Astrocyte (in vitro differentiated cells and primary cell): ENCODE results near the gene SEC63. TPM values are rescaled to one million over a fixed set of nuclear protein-coding genes. Genes with fewer than 3 reads are reported as not detected.
"Not testable (repeated sequence)": the region's sequence is repeated elsewhere in the genome, so short reads cannot be mapped to it uniquely, and the experiment has no call there.

Experiments used
- DNase-seq: peaks from one replicate; pipeline ENCODE4 v3.0.0-alpha.2; 2010; ENCODE audit warnings: low read depth
- FAIRE-seq: peaks from 2 replicates; lab custom pipeline; 2011; peaks lifted over from hg19 to GRCh38; lab: Jason Lieb, UNC
- H2AFZ ChIP-seq: 2 replicates; pipeline ENCODE4 v1.6.0; 2012; ENCODE audit warnings: low read depth, low read length, inconsistent platforms
- H3K27ac ChIP-seq: 2 replicates; pipeline ENCODE4 v1.5.1; 2011; ENCODE audit warnings: low read depth, low read length, inconsistent platforms
- H3K27me3 ChIP-seq: 2 replicates; pipeline ENCODE4 v1.6.0; 2011; ENCODE audit warnings: low read length, inconsistent platforms; ENCODE audit not compliant: insufficient read depth
- H3K36me3 ChIP-seq: 2 replicates; pipeline ENCODE4 v1.5.1; 2011; ENCODE audit warnings: low read length, inconsistent platforms; ENCODE audit not compliant: insufficient read depth
- H3K4me1 ChIP-seq: 2 replicates; pipeline ENCODE4 v1.5.1; 2011; ENCODE audit warnings: low read length, inconsistent platforms; ENCODE audit not compliant: insufficient read depth
- H3K4me2 ChIP-seq: 2 replicates; pipeline ENCODE4 v1.6.0; 2012; ENCODE audit warnings: low read length, inconsistent platforms
- H3K4me3 ChIP-seq: 2 replicates; pipeline ENCODE4 v1.5.1; 2011; ENCODE audit warnings: low read depth, mild to moderate bottlenecking, low read length, inconsistent platforms; ENCODE audit not compliant: insufficient read depth
- H3K79me2 ChIP-seq: 2 replicates; pipeline ENCODE4 v1.6.0; 2012; ENCODE audit warnings: mild to moderate bottlenecking, low read length, inconsistent platforms; ENCODE audit not compliant: insufficient read depth
- H3K9ac ChIP-seq: 2 replicates; pipeline ENCODE4 v1.6.0; 2012; ENCODE audit warnings: mild to moderate bottlenecking, low read length, inconsistent platforms
- H3K9me3 ChIP-seq: 2 replicates; pipeline ENCODE4 v1.5.1; 2012; ENCODE audit warnings: low read depth, mild to moderate bottlenecking, low read length, inconsistent platforms; ENCODE audit not compliant: insufficient read depth
- H4K20me1 ChIP-seq: 2 replicates; pipeline ENCODE4 v1.6.0; 2012; ENCODE audit warnings: low read length, inconsistent platforms; ENCODE audit not compliant: insufficient read depth
- H3K27ac Mint-ChIP-seq: one replicate; pipeline ENCODE4 v1.8.0; 2021; ENCODE audit warnings: mild to moderate bottlenecking, mixed read lengths; ENCODE audit not compliant: unreplicated experiment
- H3K27me3 Mint-ChIP-seq: one replicate; pipeline ENCODE4 v1.8.0; 2021; ENCODE audit warnings: low read depth, mixed read lengths; ENCODE audit not compliant: unreplicated experiment
- H3K36me3 Mint-ChIP-seq: one replicate; pipeline ENCODE4 v1.8.0; 2021; ENCODE audit warnings: low read depth, mixed read lengths; ENCODE audit not compliant: unreplicated experiment
- H3K4me1 Mint-ChIP-seq: one replicate; pipeline ENCODE4 v1.8.0; 2021; ENCODE audit warnings: low read depth, mixed read lengths; ENCODE audit not compliant: unreplicated experiment
- H3K4me3 Mint-ChIP-seq: one replicate; pipeline ENCODE4 v1.8.0; 2021; ENCODE audit warnings: mild to moderate bottlenecking, moderate library complexity, mixed read lengths; ENCODE audit not compliant: unreplicated experiment
- H3K9me3 Mint-ChIP-seq: one replicate; pipeline ENCODE4 v1.8.0; 2021; ENCODE audit warnings: mild to moderate bottlenecking, mixed read lengths; ENCODE audit not compliant: unreplicated experiment
- CTCF ChIP-seq: IDR thresholded peaks from 2 replicates; pipeline ENCODE4 v1.5.1; 2011; ENCODE audit warnings: low read depth, mild to moderate bottlenecking, inconsistent platforms, low read length, moderate library complexity; ENCODE audit not compliant: insufficient read depth
- EZH2 ChIP-seq: IDR thresholded peaks from 2 replicates; pipeline ENCODE4 v1.6.1; 2012; ENCODE audit warnings: mild to moderate bottlenecking, low read length, inconsistent platforms; ENCODE audit not compliant: insufficient read depth
- total RNA-seq: library from RNA; stranded (reverse); gene quantifications from 2 replicates; pipeline ENCODE4 v1.2.1, GENCODE V29; 2021

Gene SEC63
- total RNA-seq, 1 donor from 2014 or later: 161 TPM

GRCh38 chr6:107864226-107865127, 93.5 kb downstream of the SEC63 start:
- Mint-ChIP-seq H3K9me3 (peaks cover 3% of the 10 kb centered on the region), H3K36me3 (peaks cover 10% of the 10 kb centered on the region), H3K27me3 (no peaks in the 10 kb centered on the region), H3K4me1 (no peaks in the 10 kb centered on the region), H3K4me3 (no peak overlapping the region), H3K27ac (no peak overlapping the region)
- Histone ChIP-seq H3K9ac (no peak overlapping the region), H2AFZ (no peak overlapping the region), H3K27me3 (no peaks in the 10 kb centered on the region), H3K79me2 (no peaks in the 10 kb centered on the region), H3K4me3 (no peak overlapping the region), H3K4me2 (no peak overlapping the region), H3K27ac (no peak overlapping the region), H3K4me1 (no peaks in the 10 kb centered on the region), H3K9me3 (no peaks in the 10 kb centered on the region), H3K36me3 (peaks cover 8% of the 10 kb centered on the region), H4K20me1 (peaks cover 18% of the 10 kb centered on the region)
- no peak for TF ChIP-seq EZH2
- TF ChIP-seq CTCF: no peak
- DNase-seq: no peak
- FAIRE-seq: no peak

- no peak overlapping the region for H3K9ac ChIP-seq
- H3K4me3 Mint-ChIP-seq: no peak overlapping the region
- no peak overlapping the region for H3K4me3 ChIP-seq
- peaks cover 2% of the 10 kb centered on the region for H4K20me1 ChIP-seq
- DNase-seq (no peak), FAIRE-seq (no peak)
- peaks cover 8% of the 10 kb centered on the region for H3K36me3 Mint-ChIP-seq
- peaks cover 1% of the 10 kb centered on the region for H3K4me1 Mint-ChIP-seq
- no peaks in the 10 kb centered on the region for H3K27me3 ChIP-seq
- H3K27ac Mint-ChIP-seq: no peak overlapping the region
- H3K9me3 Mint-ChIP-seq: peaks cover 5% of the 10 kb centered on the region
- no peaks in the 10 kb centered on the region for H3K9me3 ChIP-seq
- no peak overlapping the region for H2AFZ ChIP-seq
- no peaks in the 10 kb centered on the region for H3K36me3 ChIP-seq
- no peaks in the 10 kb centered on the region for H3K79me2 ChIP-seq
- TF ChIP-seq EZH2 (no peak), CTCF (no peak)
- H3K27me3 Mint-ChIP-seq: no peaks in the 10 kb centered on the region
- no peak overlapping the region for H3K27ac ChIP-seq
- H3K4me2 ChIP-seq: no peak overlapping the region
- H3K4me1 ChIP-seq: no peaks in the 10 kb centered on the region
Measured at GRCh38 chr6:107862383-107862782, 95.6 kb downstream of the SEC63 start.

GRCh38 chr6:107860963-107861362, 97.0 kb downstream of the SEC63 start:
- not testable (repeated sequence) for H3K4me3 Mint-ChIP-seq, FAIRE-seq

GRCh38 chr6:107860144-107860543, 97.9 kb downstream of the SEC63 start:
- not testable (repeated sequence) for H3K4me1 Mint-ChIP-seq, H3K79me2 ChIP-seq, H3K4me1 ChIP-seq, DNase-seq, H3K9ac ChIP-seq, H2AFZ ChIP-seq, H4K20me1 ChIP-seq, H3K36me3 Mint-ChIP-seq, H3K9me3 Mint-ChIP-seq, H3K27ac ChIP-seq, H3K4me3 Mint-ChIP-seq, H3K27me3 Mint-ChIP-seq, H3K9me3 ChIP-seq, H3K27me3 ChIP-seq, H3K27ac Mint-ChIP-seq, FAIRE-seq, H3K4me3 ChIP-seq, H3K36me3 ChIP-seq, H3K4me2 ChIP-seq

More at GRCh38 chr6:107860963-107861362, 97.0 kb downstream of the SEC63 start:
- not testable (repeated sequence) for H3K36me3 Mint-ChIP-seq, H3K27me3 ChIP-seq, H3K4me3 ChIP-seq, H3K9ac ChIP-seq, H3K4me1 Mint-ChIP-seq, H3K36me3 ChIP-seq, H3K4me1 ChIP-seq, H3K27ac Mint-ChIP-seq, H3K27me3 Mint-ChIP-seq, H3K9me3 Mint-ChIP-seq, DNase-seq, H2AFZ ChIP-seq, H3K79me2 ChIP-seq, H3K27ac ChIP-seq, H3K4me2 ChIP-seq, H3K9me3 ChIP-seq, H4K20me1 ChIP-seq
